T-helper 1 cell treated with Interleukin-12 subunit alpha and Interleukin-12 subunit beta and Interleukin-4 antibody, amounts not matched to agents 30 μg/mL and 1 μg/mL, for 36 hours (primary cell): ENCODE measurements around the gene RAE1.

Experiments used
- H3K27ac Mint-ChIP-seq: one replicate; pipeline ENCODE4 v1.8.0; 2021; ENCODE audit warnings: mild to moderate bottlenecking, mixed read lengths
- H3K27me3 Mint-ChIP-seq: one replicate; pipeline ENCODE4 v1.8.0; 2021; ENCODE audit warnings: low read depth, mixed read lengths
- H3K36me3 Mint-ChIP-seq: one replicate; pipeline ENCODE4 v1.8.0; 2021; ENCODE audit warnings: low read depth, mixed read lengths
- H3K4me1 Mint-ChIP-seq: one replicate; pipeline ENCODE4 v1.8.0; 2021; ENCODE audit warnings: low read depth, mixed read lengths
- H3K4me3 Mint-ChIP-seq: one replicate; pipeline ENCODE4 v1.8.0; 2021; ENCODE audit warnings: mild to moderate bottlenecking, moderate library complexity, mixed read lengths
- H3K9me3 Mint-ChIP-seq: one replicate; pipeline ENCODE4 v1.8.0; 2021; ENCODE audit warnings: mixed read lengths

The RAE1 gene

DNA sequence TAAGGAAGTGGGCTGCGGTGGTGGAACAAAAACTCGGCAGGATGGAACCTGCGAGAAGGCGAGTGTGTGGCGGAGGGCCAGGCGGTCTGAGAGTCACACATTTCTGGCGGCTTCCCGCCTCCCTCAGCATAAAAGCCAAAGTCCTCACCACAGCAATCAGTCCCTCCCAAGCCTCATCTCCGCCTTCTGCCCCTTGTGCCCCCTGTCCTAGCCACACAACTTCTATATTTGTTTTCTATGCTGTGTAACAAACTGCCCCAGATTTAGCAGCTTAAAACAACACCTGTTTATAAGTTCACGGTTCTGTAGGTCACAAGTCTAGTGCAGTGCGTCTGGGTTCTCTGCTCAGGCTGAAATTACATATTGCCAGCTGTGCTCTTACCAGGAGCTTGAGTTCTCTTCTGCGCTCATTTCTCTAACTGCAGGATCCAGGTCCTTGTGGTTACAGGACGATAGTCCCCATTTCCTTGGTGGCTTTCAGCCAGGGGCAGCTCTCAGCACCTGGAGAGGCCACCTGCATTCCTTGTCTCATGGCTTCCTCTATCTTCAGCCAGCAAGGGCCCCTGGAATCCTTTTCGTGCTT is 33.2 kb upstream of the RAE1 start:
- no peaks in the 10 kb centered on the region for H3K4me1 Mint-ChIP-seq
- no peak overlapping the region for H3K27ac Mint-ChIP-seq
- H3K4me3 Mint-ChIP-seq = no peak overlapping the region
- H3K27me3 Mint-ChIP-seq = peaks cover 33% of the 10 kb centered on the region
- no peaks in the 10 kb centered on the region for H3K9me3 Mint-ChIP-seq
- no peaks in the 10 kb centered on the region for H3K36me3 Mint-ChIP-seq

DNA sequence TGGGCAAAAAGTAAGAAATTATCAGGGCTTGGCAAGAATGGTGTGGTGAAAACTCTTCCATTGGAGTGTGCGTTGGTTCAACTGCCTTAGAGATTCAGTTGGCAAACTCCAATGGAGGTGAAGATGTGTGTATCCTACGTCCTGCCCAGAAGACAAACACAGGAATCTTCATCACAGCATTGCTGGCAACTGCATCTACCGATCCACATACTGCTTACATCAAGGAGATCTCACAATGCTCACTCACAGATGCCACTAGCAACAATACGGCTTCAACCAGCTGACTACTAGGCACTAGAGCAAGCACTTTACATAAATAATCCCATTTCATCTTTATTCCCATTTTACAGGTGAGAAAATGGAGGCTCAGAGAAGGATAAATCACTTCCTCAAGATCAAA is 31.5 kb upstream of the RAE1 start:
- Mint-ChIP-seq H3K27ac (no peak overlapping the region), H3K9me3 (no peaks in the 10 kb centered on the region), H3K4me1 (no peaks in the 10 kb centered on the region), H3K27me3 (peaks cover 40% of the 10 kb centered on the region), H3K4me3 (no peak overlapping the region), H3K36me3 (no peaks in the 10 kb centered on the region)

DNA sequence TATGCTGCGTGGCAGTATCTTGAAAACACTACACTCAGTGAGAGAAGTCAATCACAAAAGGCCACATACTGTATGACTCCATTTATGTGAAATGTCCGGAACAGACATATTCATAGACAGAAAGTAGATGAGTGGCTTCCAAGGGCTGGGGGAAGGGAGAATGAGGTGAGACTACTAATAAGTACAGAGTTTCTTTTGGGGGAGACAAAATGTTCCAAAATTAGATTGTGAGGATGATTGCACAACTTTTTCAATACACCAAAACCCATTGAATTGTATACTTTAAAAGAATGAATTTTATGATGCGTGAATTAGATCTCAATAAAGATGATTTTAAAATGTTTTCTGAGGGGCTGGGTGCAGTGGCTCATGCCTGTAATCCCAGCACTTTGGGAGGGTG is 30.7 kb upstream of the RAE1 start:
- H3K9me3 Mint-ChIP-seq = no peaks in the 10 kb centered on the region
- peaks cover 48% of the 10 kb centered on the region for H3K27me3 Mint-ChIP-seq
- H3K36me3 Mint-ChIP-seq = no peaks in the 10 kb centered on the region
- no peak overlapping the region for H3K27ac Mint-ChIP-seq
- no peak overlapping the region for H3K4me3 Mint-ChIP-seq
- H3K4me1 Mint-ChIP-seq = no peaks in the 10 kb centered on the region

DNA sequence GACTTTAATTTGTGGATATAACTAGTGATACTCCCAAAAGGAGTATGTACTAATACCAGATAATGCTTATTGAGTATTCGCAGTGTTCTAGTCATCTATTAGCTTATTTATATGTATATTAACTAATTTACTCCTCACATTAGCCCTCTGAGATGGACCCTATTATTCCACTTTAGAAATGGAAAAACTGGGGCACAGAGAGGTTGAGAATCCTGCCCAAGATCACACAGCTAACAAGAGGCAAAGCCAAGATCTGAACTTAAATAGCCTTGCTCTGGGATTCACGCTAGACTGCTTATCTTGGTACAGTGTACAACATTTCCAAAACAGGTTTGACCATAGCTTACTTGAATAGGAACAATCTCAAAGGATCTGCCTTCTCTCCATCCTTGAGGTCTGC is 29.9 kb upstream of the RAE1 start:
- Mint-ChIP-seq H3K4me1 (no peaks in the 10 kb centered on the region), H3K4me3 (no peak overlapping the region), H3K27me3 (peaks cover 49% of the 10 kb centered on the region), H3K27ac (no peak overlapping the region), H3K36me3 (no peaks in the 10 kb centered on the region), H3K9me3 (no peaks in the 10 kb centered on the region)

DNA sequence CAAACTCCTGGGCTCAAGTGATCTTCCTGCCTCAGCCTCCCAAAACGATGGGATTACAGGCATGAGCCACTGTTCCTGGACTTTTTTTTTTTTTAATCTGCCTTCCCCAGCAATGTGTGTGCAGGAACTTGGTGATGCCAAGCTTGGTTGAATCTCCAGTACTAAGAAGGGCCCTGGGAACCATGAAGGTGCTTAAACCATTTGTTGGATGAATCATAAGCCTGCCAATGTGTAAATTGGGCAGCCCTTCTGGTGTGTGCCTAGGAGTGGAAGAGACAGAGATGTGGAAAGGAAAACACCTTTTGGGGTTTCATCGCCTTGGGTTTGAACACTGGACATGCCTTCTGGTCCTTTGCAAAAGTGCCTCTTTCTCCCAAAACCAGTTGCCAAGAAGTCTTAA is 28.6 kb upstream of the RAE1 start:
- no peaks in the 10 kb centered on the region for H3K36me3 Mint-ChIP-seq
- no peak overlapping the region for H3K4me3 Mint-ChIP-seq
- H3K27ac Mint-ChIP-seq = no peak overlapping the region
- peaks cover 60% of the 10 kb centered on the region for H3K27me3 Mint-ChIP-seq
- H3K9me3 Mint-ChIP-seq = no peaks in the 10 kb centered on the region
- H3K4me1 Mint-ChIP-seq = no peaks in the 10 kb centered on the region

DNA sequence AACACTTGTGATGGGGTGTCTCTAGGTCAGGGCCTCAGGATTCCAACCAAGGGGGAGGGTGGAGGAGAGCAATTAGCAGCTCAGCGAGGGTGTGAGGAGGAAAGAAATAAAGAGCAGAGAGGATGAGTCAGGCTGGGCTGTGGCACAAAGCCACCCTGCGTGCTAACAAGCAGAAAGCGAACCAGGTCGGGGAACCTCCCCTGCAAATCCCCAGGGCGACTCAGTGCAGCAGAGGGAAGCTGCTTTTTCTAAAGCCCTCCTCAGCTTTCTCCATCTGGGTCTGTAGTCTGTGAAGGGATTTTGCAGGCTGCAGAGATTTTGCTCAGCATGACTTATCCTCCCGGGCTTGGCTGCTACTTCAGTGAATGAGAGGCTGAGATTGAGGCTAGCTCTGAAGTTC is 28.0 kb upstream of the RAE1 start:
- H3K36me3 Mint-ChIP-seq = no peaks in the 10 kb centered on the region
- no peak overlapping the region for H3K27ac Mint-ChIP-seq
- H3K27me3 Mint-ChIP-seq = peaks cover 63% of the 10 kb centered on the region
- no peaks in the 10 kb centered on the region for H3K4me1 Mint-ChIP-seq
- no peaks in the 10 kb centered on the region for H3K9me3 Mint-ChIP-seq
- H3K4me3 Mint-ChIP-seq = no peak overlapping the region

DNA sequence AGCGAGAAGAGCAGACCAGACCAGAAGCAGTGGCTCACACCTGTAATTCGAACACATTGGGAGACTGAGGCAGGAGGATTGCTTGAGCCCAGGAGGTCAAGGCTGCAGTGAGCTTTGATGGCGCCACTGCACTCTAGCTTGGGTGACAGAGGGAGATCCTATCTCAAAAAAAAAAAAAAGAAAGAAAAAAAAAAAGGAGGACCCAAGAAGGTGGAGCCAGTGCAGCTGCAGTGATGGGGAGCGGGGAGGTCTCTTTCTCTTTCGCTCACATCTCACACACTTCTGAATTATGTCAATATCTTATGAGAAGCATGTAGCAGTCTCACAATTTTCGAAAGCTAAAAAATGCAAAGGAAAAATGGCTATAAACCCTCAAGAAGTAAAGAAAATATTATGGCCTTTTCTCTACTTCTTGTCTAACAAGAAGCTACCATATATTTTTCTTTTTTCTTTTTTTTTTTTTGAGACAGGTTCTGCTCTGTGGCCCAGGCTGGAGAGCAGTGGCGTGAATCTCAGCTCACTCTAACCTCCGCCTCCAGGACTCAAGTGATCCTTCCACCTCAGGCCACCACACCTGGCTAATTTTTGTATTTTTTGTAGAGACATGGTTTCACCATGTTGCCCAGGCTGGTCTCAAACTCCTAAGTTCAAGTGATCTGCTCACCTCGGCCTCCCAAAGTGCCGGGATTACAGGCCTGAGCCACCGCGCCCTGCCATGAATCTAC is 25.3 kb upstream of the RAE1 start:
- H3K4me1 Mint-ChIP-seq = no peaks in the 10 kb centered on the region
- no peaks in the 10 kb centered on the region for H3K9me3 Mint-ChIP-seq
- H3K27ac Mint-ChIP-seq = no peak overlapping the region
- H3K27me3 Mint-ChIP-seq = peaks cover 62% of the 10 kb centered on the region
- H3K4me3 Mint-ChIP-seq = no peak overlapping the region
- H3K36me3 Mint-ChIP-seq = no peaks in the 10 kb centered on the region

DNA sequence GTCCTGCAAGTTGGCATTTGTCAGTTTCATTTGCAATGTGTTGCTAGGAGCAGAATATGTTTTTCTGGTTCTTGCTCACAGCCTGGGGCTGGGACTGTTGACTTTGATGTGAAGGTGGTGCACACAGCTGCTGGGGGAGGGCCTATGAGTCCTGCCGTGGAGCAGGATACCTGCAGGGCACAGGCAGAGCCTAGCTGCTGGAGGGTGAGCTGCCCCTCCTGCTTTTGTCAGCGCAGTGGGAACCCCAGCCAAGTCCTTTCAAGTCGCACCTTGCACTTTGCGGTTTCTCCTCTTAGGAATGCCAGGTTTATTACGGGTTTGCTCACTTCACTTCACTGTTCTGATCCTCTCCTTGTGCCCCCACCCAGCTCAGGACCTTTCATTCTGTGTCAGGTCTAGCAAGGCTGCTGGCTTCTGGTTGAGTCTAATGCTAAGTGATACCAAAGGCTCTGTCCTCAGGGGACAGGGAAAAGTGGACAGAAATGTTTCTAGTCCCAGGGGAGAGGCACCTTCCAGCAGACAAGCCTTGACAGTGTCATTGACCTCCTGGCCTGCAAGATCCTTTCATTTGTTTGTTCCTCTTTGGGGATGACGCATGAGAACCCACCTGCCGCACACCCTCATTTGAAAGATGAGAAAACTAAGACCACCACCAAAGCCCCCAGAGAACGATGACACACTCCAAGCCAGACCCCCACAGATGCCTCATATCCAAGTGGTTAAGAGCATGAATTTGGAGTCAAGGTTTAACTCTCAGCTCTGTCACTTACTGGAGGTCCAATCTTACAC is 24.2 kb upstream of the RAE1 start:
- no peaks in the 10 kb centered on the region for H3K4me1 Mint-ChIP-seq
- no peaks in the 10 kb centered on the region for H3K9me3 Mint-ChIP-seq
- peaks cover 65% of the 10 kb centered on the region for H3K27me3 Mint-ChIP-seq
- no peak overlapping the region for H3K27ac Mint-ChIP-seq
- H3K4me3 Mint-ChIP-seq = no peak overlapping the region
- H3K36me3 Mint-ChIP-seq = no peaks in the 10 kb centered on the region

DNA sequence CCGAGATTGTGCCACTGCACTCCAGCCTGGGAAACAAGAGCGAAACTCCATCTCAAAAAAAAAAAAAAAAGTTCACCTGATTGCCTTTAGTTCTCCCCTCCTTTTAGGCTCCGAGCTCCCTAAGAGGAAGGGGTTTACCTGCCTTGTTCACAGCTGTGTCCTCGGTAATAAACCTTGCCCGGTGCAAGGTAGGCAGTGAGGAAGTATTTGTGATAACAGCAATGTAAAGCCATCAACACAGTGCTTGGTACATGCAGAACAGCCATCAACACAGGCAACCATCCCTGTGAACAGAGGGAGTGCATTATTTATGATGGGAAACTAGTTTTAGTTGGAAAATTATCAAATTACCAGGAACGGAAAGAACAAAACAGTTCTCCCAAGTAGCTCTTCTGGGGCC is 23.2 kb upstream of the RAE1 start:
- no peak overlapping the region for H3K27ac Mint-ChIP-seq
- no peak overlapping the region for H3K4me3 Mint-ChIP-seq
- H3K36me3 Mint-ChIP-seq = no peaks in the 10 kb centered on the region
- no peaks in the 10 kb centered on the region for H3K4me1 Mint-ChIP-seq
- no peaks in the 10 kb centered on the region for H3K9me3 Mint-ChIP-seq
- H3K27me3 Mint-ChIP-seq = peaks cover 61% of the 10 kb centered on the region

DNA sequence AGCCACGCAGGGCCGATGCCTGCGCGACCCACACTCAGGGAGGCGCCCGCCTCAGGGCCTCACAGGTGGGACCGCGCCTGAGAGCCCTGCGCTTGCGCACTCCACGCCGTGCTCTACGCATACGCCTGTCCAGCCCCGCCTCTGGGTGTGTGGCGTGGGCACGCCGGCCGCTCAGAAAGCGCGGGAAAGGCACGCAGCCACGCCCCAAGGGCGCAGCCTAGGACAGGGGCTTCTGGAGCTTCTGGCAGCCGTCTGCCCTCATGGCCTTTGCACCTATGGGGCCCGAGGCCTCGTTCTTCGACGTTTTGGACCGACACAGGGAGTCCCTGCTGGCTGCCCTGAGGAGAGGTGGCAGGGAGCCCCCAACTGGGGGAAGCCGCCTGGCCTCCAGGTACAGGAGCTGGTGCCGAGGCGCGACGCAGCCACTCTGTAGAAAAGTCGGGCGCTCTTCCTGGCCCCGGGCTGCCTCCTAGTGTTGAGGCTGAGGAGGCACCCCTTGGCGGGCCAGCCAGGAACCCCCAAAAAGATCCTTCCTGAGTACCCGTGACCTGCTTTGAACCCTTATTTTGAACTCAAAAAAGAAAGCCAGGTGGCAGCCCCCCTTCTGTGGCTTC is 21.3 kb upstream of the RAE1 start, which contains the start of gene SPO11:
TSS of gene SPO11 (plus strand) at position 196 of the 614 bp plus-strand sequence. CDS start at position 261, 65 bp downstream.
- peaks cover 54% of the 10 kb centered on the region for H3K27me3 Mint-ChIP-seq
- H3K36me3 Mint-ChIP-seq = no peaks in the 10 kb centered on the region
- H3K4me3 Mint-ChIP-seq = no peak within 1 kb of the TSS
- H3K4me1 Mint-ChIP-seq = no peaks in the 10 kb centered on the region
- H3K9me3 Mint-ChIP-seq = no peaks in the 10 kb centered on the region
- H3K27ac Mint-ChIP-seq = no peak within 1 kb of the TSS

DNA sequence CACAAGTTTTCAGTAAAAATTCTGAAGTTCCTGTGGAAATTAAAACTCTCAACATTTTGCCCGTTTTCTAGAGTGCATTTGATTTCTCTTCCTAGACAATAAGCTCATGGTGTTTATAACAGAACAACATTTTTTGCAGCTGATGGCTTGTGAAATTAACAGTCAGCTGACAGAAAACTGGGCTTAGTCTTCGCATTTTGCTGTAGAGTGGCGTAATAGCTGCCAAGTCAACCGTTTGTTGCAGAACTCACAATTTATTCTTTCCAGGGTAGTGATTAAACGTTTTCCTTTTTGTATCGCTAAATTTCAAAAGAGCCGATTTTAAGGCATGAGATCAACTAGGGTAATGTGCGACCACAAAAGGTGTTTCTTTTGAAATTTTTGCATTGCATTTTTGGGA is 20.1 kb upstream of the RAE1 start:
- Mint-ChIP-seq H3K9me3 (no peaks in the 10 kb centered on the region), H3K4me1 (no peaks in the 10 kb centered on the region), H3K27ac (no peak overlapping the region), H3K36me3 (no peaks in the 10 kb centered on the region), H3K27me3 (peaks cover 48% of the 10 kb centered on the region), H3K4me3 (no peak overlapping the region)

DNA sequence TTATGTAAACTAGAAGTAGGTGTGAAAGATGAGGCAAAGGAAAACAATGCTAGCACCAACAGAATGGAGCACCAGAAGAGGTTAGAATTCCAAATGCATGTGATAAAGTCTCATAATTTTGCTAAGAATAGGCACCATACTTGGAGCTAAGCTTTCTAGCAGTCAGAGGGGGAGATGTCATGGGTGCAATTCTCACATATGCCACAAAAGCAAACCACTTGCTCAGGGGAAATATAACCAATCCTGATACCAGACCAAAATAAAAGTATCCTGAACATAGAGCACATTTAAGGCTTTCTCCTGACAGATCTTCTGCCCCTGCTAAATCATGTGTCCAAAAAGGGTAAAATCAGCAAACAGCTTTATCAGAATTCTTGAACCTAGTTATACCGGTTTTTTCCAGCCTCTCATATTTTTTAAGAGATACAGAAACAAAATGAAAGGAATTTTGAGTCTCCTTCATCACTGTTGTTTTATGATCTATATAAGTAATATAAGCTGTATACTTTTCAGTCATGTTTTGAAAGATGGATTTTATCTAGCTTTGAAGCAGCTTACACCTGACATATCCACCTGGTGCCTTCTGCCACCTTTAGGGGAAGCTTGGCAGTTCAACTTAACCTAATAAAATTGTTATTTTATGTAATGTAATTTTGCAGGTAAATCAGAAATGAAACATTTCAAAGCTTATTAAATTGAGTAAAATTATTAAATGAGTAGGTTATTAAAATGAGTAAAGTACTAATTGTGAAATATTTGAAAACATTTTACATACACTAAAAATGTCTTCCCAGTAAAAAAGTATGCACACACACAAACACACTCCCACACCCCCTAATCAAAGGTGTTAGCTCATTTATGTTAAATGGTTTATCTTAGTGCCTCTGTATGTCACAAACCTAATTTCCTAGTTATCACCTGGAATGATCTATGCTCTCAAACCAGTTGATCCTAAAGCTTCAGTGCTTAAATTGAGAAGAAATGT is 18.7 kb upstream of the RAE1 start:
- Mint-ChIP-seq H3K4me3 (no peak overlapping the region), H3K4me1 (no peaks in the 10 kb centered on the region), H3K9me3 (no peaks in the 10 kb centered on the region), H3K27ac (no peak overlapping the region), H3K36me3 (no peaks in the 10 kb centered on the region), H3K27me3 (peaks cover 42% of the 10 kb centered on the region)

DNA sequence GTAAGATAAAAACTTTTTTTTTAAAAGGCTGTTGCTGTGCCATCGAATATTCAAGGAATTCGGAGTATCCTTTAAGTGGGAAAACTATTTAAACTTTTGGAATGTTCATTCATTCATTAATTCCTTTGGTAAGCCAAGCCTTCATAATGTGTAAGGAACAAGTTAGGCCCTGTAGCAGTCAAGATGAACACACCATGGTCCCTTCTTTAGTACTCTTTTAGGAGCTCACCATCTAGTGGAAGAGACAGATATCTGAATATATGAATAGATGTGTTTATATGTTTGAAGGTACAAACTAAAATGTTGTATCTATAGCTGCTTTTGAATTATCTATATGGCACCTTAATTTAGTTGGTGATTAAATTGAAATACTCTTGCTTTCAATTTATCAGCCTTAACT is 15.7 kb upstream of the RAE1 start:
- Mint-ChIP-seq H3K27me3 (peaks cover 32% of the 10 kb centered on the region), H3K4me3 (no peak overlapping the region), H3K9me3 (no peaks in the 10 kb centered on the region), H3K27ac (no peak overlapping the region), H3K4me1 (no peaks in the 10 kb centered on the region), H3K36me3 (no peaks in the 10 kb centered on the region)

DNA sequence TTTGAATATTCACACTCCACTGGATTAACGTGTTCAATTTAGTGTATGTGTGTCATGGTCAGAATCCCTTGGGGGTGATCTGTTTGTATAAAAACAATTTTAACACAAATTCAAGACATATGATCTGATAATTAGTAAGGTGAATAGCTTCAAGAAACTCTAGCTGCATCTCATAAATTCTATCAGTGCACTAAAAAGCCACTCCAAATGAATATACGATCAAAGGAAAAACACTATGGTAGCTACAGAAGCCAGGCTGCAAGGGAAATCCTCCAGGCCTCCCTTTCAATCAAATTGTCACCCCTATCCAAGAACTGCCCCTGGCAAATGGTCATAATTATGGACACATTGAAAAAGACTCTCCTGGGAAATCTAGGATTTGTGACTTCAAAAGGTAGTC is 9.4 kb upstream of the RAE1 start:
- Mint-ChIP-seq H3K4me3 (no peak overlapping the region), H3K27me3 (peaks cover 30% of the 10 kb centered on the region), H3K36me3 (no peaks in the 10 kb centered on the region), H3K4me1 (no peaks in the 10 kb centered on the region), H3K27ac (no peak overlapping the region), H3K9me3 (no peaks in the 10 kb centered on the region)
